Skeletal muscle cell (primary cell): ENCODE results near the gene SLC47A1.
"Not testable (repeated sequence)": the region's sequence is repeated elsewhere in the genome, so short reads cannot be mapped to it uniquely, and the experiment has no call there.

Source experiments
- DNase-seq: peaks from one replicate; pipeline ENCODE4 v3.0.0-alpha.2; 2010; ENCODE audit warnings: low read depth
- H3K4me3 ChIP-seq: 2 replicates; pipeline ENCODE4 v1.5.1; 2011; ENCODE audit warnings: low read depth, mild to moderate bottlenecking, control low read depth, low read length, moderate library complexity

The SLC47A1 gene

GRCh38 chr17:19580566-19580920 lies 46.9 kb downstream of the SLC47A1 start:
- not testable (repeated sequence) for H3K4me3 ChIP-seq, DNase-seq

GRCh38 chr17:19582152-19582551 lies 48.5 kb downstream of the SLC47A1 start:
- not testable (repeated sequence) for DNase-seq, H3K4me3 ChIP-seq

- no peak for DNase-seq
Observed at GRCh38 chr17:19583871-19584270, 50.2 kb downstream of the SLC47A1 start.

GRCh38 chr17:19590451-19590850 lies 56.8 kb downstream of the SLC47A1 start:
- H3K4me3 ChIP-seq: no peak overlapping the region
- DNase-seq: no peak

More at GRCh38 chr17:19583871-19584270, 50.2 kb downstream of the SLC47A1 start:
- no peak overlapping the region for H3K4me3 ChIP-seq

- no peak overlapping the region for H3K4me3 ChIP-seq
- no peak for DNase-seq
Observed at GRCh38 chr17:19590912-19591551, 57.4 kb downstream of the SLC47A1 start.

- no peak overlapping the region for H3K4me3 ChIP-seq
- DNase-seq: no peak
Observed at GRCh38 chr17:19592316-19592715, 58.7 kb downstream of the SLC47A1 start.

GRCh38 chr17:19596869-19597268 lies 63.2 kb downstream of the SLC47A1 start:
- no peak for DNase-seq
- H3K4me3 ChIP-seq: no peak overlapping the region

- no peak for DNase-seq
- H3K4me3 ChIP-seq: no peak overlapping the region
Observed at GRCh38 chr17:19610311-19610710, 76.7 kb downstream of the SLC47A1 start.

- no peak for DNase-seq
- H3K4me3 ChIP-seq: no peak overlapping the region
Observed at GRCh38 chr17:19610879-19611278, 77.2 kb downstream of the SLC47A1 start.

GRCh38 chr17:19613979-19614378 lies 80.3 kb downstream of the SLC47A1 start:
- no peak for DNase-seq
- H3K4me3 ChIP-seq: no peak overlapping the region

- no peak for DNase-seq
- H3K4me3 ChIP-seq: no peak overlapping the region
Observed at GRCh38 chr17:19614900-19615299, 81.2 kb downstream of the SLC47A1 start.

- DNase-seq: no peak
- no peak overlapping the region for H3K4me3 ChIP-seq
Observed at GRCh38 chr17:19618015-19618414, 84.4 kb downstream of the SLC47A1 start.

GRCh38 chr17:19619705-19620325 lies 86.2 kb downstream of the SLC47A1 start:
- DNase-seq: no peak
- H3K4me3 ChIP-seq: no peak overlapping the region

GRCh38 chr17:19621697-19622096 lies 88.0 kb downstream of the SLC47A1 start:
- H3K4me3 ChIP-seq: no peak overlapping the region

GRCh38 chr17:19626079-19626478 lies 92.4 kb downstream of the SLC47A1 start:
- no peak overlapping the region for H3K4me3 ChIP-seq
- no peak for DNase-seq

More at GRCh38 chr17:19621697-19622096, 88.0 kb downstream of the SLC47A1 start:
- DNase-seq: no peak
